GM21786 (cell line): Measurements from ENCODE around the gene CDC14A.
"Not testable (repeated sequence)": the region's sequence is repeated elsewhere in the genome, so short reads cannot be mapped to it uniquely, and the experiment has no call there.

Source experiments
- ATAC-seq: cut with Tn5 transposase; IDR thresholded peaks from one replicate; pipeline ENCODE4 v1.9.1; 2021; ENCODE audit not compliant: unreplicated experiment

CDC14A gene

DNA sequence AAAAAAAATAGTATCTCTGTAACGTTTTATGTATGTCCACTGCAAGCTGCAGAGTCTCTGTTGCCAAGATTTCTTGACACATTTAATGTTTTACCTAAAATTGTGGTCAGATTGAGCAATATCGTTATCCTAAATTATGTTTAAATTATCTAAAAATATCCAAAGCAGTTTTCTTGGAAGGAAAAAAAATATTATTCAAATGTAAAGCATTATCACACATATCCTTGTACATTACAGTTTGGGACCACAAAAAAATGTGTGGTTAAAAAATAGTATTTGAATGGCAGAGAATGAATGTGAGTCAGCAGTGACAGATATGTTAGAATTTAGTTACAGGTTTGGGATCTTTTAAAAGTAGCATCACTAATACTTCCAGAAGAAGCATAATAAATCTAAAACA is 21.2 kb upstream of the CDC14A start:
- ATAC-seq: not testable (repeated sequence)

DNA sequence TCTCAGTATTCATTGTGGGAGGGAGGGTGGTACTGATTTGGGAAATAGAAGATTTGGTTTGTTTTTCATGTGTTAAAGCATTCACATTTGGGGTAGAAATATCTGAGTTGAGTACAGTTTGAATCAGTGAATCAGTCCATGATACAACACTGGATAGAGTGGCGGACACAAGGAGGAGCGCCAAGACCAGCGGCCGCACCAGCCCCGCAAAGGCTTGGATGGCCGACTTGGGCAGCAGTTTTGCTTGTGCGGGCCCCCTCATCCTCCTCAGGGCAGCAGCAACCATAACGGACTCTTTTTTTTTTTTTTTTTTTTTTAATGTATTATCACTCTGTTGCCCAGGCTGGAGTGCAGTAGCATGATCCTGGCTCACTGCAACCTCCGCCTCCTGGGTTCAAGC is 20.0 kb upstream of the CDC14A start:
- no peak for ATAC-seq

DNA sequence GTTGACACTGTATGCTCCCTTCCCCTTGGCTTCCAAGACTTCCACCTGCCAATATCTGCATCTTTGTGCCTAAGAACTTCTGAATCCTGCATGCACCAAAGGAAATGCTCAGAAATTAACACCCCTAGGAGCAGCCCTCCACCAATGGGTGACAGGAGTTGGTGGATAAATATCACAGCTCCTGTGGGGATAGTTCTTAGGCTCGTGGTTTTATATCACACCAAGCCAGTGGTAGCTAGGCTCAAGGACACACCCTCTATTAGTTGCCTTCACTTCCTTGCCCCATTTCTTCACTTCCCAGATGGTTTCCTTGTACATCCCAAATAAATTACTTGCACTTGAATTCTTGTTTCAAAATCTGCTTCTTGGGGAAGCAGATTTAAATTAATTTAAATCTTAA is 16.9 kb upstream of the CDC14A start:
- ATAC-seq: no peak

DNA sequence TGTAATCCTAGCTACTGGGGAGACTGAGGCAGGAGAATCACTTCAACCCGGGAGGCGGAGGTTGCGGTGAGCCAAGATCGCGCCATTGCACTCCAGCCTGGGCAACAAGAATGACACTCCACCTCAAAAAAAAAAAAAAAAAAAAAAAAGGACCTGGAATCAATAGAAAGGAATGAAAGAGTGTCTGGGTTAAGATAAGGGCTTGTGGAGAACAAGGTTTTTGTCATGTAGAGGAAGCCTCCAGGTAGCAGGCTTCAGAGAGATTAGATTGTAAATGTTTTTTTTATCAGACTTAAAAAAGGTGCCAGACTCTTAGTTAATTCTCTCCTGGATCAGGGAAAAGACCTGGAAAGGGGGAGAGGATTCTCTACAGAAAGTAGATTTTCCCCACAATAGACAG is 14.4 kb upstream of the CDC14A start:
- not testable (repeated sequence) for ATAC-seq

GRCh38 chr1:100339735-100340134 is 12.6 kb upstream of the CDC14A start:
- not testable (repeated sequence) for ATAC-seq

DNA sequence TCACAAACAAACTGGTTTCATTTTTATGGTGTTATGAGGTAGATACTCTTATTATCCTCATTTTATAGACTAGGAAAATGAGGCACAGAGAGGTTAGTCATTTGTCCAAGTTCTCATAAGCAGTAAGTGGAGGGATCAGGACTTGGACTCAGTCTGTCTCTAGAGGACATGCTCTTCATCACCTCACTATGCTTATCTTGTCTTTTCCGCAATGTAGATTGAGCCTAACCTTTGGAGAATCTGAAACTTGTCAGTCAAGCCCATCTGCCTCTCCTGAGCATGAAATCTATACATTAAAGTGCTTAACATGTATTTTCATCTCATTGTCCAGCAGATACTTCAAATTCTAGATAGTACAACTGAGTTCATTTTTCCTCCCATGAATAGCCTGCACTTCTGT is 11.8 kb upstream of the CDC14A start:
- ATAC-seq: no peak

DNA sequence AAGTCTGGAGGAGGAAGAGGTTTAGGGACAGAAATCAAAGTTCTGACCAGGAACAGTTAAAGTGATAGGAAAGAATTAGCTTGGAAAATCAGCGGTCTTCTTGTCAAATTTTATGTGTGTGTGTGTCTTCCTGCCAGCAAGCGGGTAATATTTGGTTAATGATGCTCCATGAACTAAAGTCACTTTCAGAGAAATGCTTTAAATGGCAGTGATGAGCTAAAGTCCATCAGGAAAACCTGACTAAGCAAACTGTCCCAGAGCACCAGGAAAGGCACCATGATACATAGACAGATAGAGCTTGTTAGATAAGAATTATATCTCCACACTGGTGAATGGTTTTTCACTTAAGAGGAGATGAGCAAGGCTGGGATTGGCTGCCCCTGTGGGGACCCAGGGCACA is 10.0 kb upstream of the CDC14A start:
- no peak for ATAC-seq

DNA sequence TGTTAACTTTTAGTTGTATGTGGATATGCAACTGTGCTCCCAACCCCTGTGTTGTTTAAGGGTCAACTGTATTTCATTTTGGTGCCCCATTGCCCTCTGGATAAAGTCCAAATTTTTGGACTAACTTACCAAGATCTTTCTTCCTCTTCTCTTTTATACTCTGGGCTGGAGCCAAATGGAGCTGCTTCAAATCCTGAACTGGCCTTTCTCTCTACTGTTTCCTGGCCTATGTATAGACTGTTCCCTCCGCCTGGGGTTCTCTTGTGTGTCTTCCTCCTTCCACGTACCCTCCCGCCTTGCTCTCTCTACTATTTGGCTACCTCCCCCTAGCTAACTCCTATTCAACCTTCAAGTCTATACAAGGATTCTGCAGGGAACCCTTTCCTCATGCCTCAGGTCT is 8.4 kb upstream of the CDC14A start:
- no peak for ATAC-seq

DNA sequence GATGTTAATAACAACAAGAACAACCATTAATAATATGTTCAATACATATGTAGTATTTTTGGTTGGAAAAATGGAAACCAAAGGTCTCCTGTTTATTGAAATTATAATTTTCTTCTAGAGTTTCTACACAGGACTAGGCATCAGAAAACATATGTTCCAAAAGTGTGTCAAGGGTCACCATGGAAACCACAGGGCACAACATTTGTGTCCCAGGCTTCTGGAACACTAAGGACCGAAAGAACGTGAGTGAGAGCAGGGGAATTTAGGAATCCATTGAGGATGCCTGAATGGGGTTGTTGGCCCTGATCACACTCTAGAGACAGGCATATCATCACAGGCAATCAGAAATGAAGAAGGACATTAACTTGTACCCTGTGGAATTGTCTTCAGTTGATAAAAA is 7.5 kb upstream of the CDC14A start:
- ATAC-seq: no peak

DNA sequence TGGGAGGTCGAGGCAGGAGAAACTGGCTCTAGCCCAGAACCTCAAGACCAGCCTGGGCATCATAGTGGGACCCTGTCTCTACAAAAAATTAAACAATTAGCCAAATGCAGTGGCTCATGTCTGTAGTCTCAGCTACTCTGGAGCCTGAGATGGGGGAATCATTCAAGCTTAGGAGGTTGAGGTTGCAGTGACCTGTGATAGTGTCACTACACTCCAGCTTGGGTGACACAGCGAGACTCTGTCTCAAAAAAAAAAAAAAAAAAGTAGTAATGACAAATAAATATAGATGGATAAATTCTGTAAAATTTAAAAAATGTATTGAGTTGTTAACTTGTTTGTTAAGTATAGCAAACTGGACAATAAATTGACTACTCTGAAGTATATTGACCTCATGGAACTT is 5.9 kb upstream of the CDC14A start:
- no peak for ATAC-seq

DNA sequence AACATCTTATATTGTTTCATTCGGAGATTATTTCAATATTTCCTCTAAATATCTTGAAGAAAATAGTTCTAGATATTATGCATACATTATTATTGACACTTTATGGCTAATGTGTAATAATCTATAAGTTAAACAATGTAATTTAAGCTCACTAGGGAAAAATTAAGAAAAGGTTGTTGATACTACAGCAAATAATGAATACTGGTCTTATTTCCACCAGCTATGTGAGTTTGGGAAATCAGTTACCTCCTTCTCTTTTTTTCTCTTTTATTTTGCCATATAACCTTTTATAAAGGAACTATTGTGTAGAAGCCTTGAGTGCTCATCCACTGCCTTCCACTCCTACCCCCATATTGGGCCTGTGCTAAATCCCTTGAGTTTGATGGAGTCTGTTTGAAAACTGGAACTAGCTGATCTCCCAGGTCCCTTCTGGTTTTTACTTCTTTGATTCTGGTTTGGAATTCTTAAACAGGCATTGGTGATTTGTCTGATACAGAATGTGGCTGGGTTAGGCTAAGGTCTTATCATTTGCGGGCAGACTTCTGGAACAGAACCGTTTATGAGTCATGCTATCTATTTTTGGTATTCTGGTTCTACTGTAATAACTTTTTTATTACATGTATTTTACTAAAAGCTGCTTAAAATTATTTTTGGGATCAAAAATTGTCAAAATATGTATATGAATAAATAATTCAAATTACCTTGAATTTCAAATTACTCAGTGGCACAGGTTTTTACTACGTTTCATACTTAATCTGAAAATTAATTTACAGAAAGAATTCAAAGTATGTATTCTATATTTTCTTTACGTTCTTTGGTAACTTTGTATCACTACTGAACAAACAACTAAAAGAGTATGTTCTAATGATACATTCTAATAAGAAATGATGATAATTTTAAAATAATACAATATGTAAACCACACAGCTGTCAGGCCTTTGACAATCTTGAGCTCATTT is 5.0 kb upstream of the CDC14A start:
- ATAC-seq: no peak

GRCh38 chr1:100348549-100349144 is 3.7 kb upstream of the CDC14A start:
- ATAC-seq: no peak

DNA sequence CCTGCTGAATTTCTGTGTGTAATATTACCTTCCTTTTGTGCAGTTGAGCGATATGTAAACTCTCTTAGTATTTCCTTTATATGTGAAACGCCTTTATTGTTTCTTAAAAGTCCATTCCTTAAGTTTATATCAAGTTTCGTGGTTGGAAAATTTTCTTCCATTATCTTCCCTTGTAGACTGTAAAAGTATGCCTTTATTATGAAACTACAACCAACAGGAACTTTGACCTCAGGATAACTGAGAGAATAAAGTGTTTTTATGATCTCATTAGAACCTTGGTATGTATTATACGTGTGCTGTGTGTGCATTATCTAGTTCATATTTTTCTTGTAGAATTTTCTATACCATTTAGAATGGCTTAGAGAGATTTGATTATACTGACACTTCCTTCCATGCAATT is 3.1 kb upstream of the CDC14A start:
- no peak for ATAC-seq

- ATAC-seq: no peak
Measured at GRCh38 chr1:100350787-100351094, 1.6 kb upstream of the CDC14A start.

- peak; percentile 58 for ATAC-seq
Measured at GRCh38 chr1:100351095-100351887, 1.0 kb upstream of the CDC14A start.

- ATAC-seq: peak; percentile 29
Measured at GRCh38 chr1:100353071-100353801, 930 bp downstream of the CDC14A start.

DNA sequence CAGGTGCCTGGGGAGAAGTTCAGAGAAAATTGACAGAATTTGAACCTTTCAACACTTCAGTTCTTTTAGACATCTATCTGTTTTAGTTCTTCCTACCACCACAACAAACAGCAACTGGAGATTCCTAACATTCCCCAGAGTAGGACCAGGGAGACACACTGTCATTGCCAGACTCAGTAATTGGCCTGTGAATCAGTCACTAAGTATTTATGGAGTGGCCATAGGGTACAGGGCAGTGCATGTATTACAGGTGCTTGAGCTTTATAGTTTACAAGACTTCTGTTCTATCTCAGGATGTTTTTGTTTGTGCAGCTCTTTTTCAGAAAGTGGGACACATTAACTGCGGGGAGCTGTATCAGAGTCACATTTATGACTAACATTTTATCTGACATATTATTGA is 1.7 kb downstream of the CDC14A start:
- ATAC-seq: no peak

- no peak for ATAC-seq
Measured at GRCh38 chr1:100354971-100355394, 2.7 kb downstream of the CDC14A start.

DNA sequence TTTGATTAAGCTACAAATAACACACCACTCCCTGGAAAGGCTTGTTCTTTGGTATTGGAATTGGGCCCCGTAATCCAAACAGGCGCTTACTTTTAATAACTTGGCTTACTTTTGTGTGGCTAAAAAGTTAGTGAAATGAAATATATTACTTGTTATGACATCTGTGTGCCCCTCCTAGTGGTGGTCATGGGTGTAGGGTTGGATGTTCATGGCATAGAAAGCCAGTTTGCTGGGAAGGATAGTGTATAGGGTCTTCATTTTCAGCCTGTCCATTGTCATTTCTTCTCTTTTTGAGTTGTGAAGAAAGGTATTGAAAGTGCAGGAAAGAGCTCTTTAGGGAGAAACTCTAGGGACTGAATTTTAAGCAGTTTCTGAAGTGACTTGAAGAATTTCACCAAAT is 5.9 kb downstream of the CDC14A start:
- ATAC-seq: no peak

DNA sequence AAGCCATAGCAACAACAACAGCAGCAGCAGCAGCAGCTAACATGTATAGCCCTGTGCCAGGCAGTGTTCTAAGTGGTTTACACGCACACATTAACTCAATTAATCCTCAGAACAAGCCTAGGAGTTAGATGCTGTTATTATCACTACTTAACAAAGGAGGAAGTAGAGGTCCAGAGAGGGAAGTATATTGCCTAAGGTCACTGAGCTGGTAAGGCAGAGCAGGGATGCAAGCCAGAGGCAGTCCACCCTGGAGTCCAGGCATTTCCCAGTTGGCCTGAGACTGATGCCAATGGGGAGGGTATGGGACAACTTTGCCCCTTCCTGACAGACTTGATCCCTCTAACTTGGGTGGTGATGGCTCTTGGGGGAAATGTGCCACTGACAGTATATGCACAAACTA is 6.8 kb downstream of the CDC14A start:
- ATAC-seq: no peak
